CD4-positive, alpha-beta T cell treated with Interleukin-4 for 1 hour (primary cell): ENCODE measurements around the gene TYROBP.
"Not testable (repeated sequence)": the region's sequence is repeated elsewhere in the genome, so short reads cannot be mapped to it uniquely, and the experiment has no call there.

Experiments
- DNase-seq, 2 donors: peaks; one replicate each; pipeline ENCODE4 v3.0.0-alpha.2; 2020 to 2022

TYROBP gene

GRCh38 chr19:35908010-35908441 is at the start of gene TYROBP:
Gene TYROBP, minus strand, starts transcription at chr19:35908295. Its CDS starts 67 bp downstream, at chr19:35908228.
- DNase-seq: no peak

- DNase-seq: not testable (repeated sequence)
Observed at GRCh38 chr19:35957411-35957810, 49.3 kb upstream of the TYROBP start.

GRCh38 chr19:35955881-35956634 is 48.0 kb upstream of the TYROBP start:
- DNase-seq: no peak

DNA sequence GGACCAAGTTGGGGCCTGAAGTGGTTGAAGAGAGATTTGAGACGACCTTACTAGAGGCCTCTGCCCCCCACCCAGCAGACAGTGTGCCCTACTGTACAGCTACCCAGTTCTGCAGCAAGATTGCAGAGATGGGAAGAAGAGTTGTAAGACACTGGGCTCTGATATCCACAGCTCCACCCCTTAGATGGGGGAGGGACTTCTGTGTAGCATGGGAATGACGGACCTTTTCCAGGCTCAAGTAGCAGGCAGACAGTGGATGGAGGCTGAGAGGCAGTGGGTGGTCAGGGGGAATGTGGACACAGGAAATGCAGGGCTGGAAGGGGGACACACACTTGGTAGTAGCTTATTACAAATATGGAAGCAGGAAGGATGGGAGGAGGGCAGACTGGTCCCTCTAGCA is 41.0 kb upstream of the TYROBP start:
- DNase-seq: no peak

DNA sequence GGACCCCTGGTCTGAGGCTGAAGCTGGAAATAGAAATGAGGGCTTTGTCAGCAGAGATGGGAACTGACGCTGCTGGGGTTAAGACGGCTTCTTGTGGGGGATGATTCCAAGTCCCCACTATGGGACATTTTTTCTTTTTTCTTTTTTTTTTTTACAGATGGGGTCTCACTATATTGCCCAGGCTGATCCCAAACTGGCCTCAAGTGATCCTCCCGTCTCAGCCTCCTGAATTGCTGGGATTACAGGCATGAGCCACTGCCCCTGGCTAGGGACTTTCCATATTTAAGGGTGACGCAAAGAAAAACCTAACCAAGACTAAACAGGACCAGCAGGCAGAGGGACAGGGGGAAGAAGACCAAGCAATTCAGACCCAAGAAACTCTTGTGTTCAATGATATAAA is 38.1 kb upstream of the TYROBP start:
- no peak for DNase-seq

- DNase-seq: no peak
Observed at GRCh38 chr19:35945121-35945790, 37.2 kb upstream of the TYROBP start.

DNA sequence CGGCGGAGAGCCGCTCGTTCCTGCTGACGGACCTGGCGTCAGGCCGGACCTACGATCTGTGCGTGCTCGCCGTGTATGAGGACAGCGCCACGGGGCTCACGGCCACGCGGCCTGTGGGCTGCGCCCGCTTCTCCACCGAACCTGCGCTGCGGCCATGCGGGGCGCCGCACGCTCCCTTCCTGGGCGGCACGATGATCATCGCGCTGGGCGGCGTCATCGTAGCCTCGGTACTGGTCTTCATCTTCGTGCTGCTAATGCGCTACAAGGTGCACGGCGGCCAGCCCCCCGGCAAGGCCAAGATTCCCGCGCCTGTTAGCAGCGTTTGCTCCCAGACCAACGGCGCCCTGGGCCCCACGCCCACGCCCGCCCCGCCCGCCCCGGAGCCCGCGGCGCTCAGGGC is 36.5 kb upstream of the TYROBP start:
- DNase-seq: no peak

DNA sequence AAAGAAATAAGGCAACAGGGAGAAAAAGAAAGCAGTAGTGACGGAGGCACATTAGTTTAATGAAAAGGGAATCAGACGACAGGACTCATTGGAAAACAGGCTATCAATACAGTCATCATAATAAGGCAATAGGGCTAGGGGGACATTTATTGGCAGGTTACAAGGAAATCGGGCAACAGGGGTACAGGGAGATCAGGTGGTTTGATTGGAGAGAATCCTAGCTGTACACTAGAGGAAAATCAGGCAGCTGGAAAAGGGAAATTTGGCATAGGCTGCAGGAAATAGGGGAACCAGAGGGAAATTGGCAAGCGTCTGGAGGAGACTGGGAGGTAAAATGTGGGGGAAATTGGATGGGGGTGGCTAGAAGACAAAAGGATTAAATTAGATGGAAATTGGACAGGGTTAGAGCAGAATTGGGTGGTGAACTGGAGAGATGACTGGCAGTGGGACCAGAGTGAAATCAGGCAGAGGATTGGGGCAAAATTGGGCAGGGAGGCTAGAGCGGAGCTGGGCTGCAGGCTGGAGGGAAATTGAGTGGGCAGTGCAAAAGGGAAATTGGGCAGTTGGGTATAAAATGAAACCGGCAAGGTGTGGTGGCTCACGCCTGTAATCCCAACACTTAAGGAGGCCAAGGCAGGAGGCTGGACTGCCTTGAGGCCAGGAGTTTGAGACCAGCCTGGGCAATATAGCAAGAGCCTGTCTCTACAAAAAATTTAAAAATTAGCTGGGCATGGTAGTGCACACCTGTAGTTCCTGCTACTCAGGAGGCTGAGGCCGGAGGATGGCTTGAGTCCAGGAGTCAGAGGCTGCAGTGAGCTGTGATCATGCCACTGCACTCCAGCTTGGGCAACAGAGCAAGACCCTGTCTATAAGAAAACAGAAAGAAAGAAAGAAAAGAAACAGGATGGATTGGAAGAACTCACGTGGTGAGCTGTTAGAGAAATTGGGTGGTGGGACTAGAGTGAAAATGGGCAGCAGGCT is 35.5 kb upstream of the TYROBP start:
- no peak for DNase-seq

- no peak for DNase-seq
Observed at GRCh38 chr19:35942235-35942634, 34.1 kb upstream of the TYROBP start.

GRCh38 chr19:35940839-35941238 is 32.7 kb upstream of the TYROBP start:
- DNase-seq: no peak

GRCh38 chr19:35940078-35940775 is 32.1 kb upstream of the TYROBP start:
- no peak for DNase-seq

DNA sequence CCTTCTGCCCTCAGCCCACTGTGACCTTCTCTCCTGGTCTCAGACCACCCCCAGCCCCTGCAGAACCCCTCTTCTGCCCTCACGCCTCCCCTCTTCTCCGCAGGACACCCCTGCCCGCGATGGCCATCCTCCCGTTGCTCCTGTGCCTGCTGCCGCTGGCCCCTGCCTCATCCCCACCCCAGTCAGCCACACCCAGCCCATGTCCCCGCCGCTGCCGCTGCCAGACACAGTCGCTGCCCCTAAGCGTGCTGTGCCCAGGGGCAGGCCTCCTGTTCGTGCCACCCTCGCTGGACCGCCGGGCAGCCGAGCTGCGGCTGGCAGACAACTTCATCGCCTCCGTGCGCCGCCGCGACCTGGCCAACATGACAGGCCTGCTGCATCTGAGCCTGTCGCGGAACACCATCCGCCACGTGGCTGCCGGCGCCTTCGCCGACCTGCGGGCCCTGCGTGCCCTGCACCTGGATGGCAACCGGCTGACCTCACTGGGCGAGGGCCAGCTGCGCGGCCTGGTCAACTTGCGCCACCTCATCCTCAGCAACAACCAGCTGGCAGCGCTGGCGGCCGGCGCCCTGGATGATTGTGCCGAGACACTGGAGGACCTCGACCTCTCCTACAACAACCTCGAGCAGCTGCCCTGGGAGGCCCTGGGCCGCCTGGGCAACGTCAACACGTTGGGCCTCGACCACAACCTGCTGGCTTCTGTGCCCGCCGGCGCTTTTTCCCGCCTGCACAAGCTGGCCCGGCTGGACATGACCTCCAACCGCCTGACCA is 31.4 kb upstream of the TYROBP start:
- DNase-seq: no peak

DNA sequence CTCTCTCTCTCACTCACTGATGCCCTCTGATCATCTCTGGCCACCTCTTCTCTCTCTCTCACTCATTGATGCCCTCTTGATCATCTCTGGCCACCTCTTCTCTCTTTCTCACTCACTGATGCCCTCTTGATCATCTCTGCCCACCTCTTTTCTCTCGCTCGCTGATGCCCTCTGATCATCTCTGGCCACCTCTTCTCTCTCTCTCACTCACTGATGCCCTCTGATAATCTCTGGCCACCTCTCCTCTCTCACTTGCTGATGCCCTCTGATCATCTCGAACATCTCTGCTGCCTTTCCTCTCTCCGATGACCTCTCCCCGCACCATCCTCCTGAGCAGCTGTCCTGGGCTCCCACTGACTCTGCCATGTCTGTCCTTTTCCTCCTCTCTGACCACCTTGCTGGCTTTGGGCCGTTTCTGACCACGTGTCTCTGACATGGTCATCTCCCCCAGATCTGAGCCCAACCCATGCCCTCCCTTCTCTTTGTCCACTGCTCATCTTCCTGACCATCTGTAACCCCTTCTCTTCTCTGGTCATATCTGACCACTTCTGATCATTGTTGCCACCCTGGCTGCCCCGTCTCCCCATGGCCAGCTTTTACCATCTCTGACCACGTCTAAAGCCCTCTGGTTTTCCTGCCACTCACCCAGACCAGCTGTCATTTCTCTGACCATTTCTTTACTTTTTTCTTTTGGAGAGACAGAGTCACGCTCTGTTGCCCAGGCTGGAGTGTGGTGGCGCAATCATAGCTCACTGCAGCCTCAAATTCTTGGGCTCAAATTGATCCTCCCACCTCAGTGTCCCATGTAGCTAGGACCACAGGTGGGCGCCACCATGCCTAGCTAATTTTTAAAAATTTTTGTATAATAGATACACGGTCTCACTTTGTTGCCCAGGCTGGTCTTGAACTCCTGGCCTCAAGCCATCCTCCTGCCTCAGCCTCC is 30.5 kb upstream of the TYROBP start:
- no peak for DNase-seq

- no peak for DNase-seq
Observed at GRCh38 chr19:35937345-35938281, 29.5 kb upstream of the TYROBP start.

DNA sequence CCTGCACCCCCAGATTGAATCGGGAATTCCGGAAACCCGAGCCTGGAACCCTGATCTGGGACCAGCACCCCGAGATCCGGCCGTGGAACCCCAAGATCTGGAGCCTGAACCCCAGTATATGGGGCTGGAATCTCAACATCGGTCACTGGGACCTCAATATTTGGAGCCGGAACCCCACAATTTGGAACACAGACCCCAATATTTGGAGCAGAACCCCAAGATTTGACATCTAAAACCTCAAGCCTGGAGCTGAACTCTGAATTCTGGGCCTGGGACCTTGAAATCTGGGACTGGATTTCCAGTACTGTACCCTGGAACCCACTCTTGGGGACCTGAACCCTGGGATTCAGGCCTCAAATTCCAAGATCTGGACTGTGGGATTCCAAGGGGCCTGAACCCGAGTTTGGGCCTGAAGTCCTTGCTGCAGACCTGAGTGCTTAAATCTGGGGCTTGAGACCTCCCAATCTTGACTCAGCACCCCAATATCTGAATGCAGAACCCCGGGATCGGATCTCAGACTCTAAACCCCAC is 28.7 kb upstream of the TYROBP start:
- DNase-seq: no peak

DNA sequence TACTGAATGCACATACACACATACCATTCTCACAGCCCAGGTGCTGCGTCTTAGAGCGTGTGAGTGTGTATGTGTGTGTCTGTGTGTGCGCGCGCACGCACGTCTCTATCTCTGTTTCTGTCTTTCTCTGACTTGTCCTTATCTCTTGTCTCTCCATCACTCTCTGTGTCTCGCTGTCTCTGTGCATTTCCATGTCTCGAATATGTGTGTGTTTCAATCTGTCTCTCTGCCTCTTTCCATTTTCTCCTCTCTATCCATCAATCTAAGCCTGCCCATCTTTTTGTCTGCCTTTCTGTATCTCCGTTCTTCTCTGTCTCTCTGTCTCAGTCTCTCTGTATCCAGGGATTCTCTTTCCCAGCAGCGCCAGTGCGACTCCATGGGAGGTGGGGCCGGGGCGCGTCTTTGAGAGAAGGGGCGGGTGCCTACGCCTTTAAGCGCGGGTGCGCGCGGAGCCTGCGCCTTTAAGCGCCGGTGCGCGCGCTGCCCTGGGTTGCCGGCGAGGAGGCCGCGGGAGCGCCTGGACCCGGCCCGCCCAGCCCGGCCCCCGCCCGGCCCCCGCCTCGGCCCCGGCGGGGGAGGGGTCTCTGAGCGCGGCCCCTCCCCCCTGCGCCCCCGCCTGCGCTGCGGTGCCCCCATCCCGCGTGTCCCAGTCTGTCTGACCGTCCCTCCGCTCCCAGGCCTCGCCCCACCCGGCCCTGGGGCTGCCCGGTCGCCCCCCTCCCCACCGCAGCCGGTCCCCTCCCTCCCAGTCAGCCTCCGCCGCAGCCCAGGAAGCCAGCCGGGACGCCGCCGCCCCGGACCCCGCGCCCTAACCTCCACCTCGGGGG is 28.0 kb upstream of the TYROBP start, which contains the start of gene LRFN3:
LRFN3 (plus strand) TSS at position 464 of the 827 bp plus-strand sequence. CDS start 3,052 bp downstream, outside the sequence.
- DNase-seq: peak in 1 of 2 donors; percentile 51

GRCh38 chr19:35932291-35932936 is 24.3 kb upstream of the TYROBP start:
- DNase-seq: no peak

- no peak for DNase-seq
Observed at GRCh38 chr19:35931874-35932202, 23.7 kb upstream of the TYROBP start.
